Umbilical cord (tissue), 2 donors: ENCODE measurements around the gene ACER3. TPM values are rescaled to one million over a fixed set of nuclear protein-coding genes. Genes with fewer than 3 reads are reported as not detected.
"Not testable (repeated sequence)": the region's sequence is repeated elsewhere in the genome, so short reads cannot be mapped to it uniquely, and the experiment has no call there.

Source experiments
- DNase-seq: peaks from one replicate; pipeline ENCODE4 v3.0.0-alpha.2; 2015; ENCODE audit warnings: low spot score
- total RNA-seq: library from RNA; depleted of rRNA; stranded (reverse); fragments of >200 nt; gene quantifications from one replicate; pipeline ENCODE4 v1.2.3, GENCODE V29; 2014; ENCODE audit warnings: low replicate concordance; ENCODE audit not compliant: insufficient read depth

ACER3 gene
- total RNA-seq, 1 donor from 2014 or later, result 16.1 TPM

DNA sequence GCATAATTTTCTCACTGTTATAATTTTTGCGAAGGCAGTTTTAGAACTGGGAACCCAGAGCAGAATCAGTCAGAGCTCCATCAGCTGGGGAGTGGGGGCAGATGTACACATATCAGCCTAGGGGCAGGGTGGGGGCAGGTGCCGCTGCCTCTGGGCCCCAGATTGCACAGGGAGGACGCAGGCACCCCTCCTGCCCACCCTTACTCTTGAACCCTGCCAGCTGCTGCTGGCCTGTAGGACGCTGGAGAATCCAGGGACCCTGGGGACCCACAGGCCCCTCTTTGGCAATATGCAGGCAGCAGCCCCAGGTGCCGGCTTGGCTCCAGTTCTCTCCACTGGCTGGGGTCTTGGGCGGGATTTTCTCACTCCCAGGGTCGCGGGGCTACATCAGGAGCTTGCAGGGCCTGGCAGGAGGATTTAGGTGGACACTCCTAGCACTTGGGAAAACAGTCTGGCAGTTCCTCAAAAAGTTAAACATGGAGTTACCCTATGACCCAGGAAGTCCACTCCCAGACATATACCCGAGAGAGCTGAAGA lies 197.3 kb downstream of the ACER3 start:
- no peak for DNase-seq

DNA sequence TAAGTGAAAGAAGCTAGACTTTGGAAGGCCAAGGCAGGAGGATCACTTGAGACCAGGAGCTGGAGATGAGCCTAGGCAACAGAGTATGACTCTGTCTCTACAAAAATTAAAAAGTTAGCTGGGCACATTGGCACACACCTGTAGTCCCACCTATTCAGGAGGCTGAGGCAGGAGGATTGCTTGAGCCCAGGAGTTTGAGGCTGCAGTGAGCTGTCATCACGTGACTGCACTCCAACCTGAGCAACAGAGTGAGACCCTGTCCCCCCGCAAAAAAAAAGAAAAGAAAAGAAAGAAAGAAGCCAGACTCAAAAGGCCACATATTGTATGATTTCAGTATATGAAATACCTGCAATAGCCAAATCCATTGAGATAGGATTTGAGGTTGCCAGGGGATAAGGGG lies 198.2 kb downstream of the ACER3 start:
- no peak for DNase-seq

DNA sequence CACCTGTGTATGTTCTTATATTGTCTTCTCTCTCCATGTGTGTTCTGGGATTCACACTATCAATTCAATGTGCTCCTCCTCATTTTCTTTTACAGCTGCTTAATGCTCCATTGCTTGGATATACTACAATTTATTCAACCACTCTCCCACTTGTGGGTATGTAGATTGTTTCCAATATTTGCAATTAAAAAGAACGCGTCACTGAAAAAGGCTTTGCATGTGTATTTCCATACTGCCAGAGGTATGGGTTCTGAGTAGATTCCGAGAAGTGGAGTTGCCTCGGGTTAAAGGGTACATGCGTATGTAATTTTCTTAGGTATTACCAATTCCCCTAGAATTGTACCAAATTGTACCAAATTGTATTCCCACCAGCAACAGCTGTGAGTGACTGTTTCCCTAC lies 199.1 kb downstream of the ACER3 start:
- no peak for DNase-seq

DNA sequence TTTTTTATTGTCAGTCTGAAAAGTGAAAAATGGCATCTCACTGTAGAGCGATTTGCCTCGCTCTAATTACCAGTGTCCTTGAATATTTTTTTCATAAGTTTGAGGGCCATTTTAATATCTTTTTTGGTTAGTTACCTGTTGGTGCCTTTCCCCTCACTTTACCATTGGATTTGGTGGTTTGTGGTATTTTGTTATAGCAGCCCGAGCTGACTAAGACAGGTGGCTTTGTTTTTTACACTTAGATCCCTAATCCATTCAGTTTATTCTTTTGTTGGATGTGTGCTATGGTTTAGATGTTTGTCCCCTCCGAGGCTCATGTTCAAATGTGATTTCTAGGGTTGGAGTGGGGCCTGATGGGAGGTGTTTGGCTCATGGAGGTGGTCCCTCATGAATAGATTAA lies 199.5 kb downstream of the ACER3 start:
- no peak for DNase-seq

DNA sequence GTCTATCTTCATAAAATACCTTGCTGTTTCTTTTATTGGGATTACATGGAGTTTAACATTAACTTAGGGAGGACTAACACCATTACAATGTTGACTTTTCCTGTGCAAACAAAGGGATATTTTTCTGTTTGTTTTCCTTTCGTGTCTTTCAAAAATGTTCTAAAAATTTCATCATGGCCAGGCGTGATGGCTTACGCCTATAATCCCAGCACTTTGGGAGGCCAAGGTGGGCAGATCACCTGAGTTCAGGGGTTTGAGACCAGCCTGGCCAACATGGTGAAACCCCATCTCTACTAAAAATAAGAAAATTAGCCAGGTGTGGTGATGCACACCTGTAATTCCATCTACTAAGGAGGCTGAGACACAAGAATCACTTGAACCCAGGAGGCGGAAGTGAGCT lies 200.5 kb downstream of the ACER3 start:
- not testable (repeated sequence) for DNase-seq

DNA sequence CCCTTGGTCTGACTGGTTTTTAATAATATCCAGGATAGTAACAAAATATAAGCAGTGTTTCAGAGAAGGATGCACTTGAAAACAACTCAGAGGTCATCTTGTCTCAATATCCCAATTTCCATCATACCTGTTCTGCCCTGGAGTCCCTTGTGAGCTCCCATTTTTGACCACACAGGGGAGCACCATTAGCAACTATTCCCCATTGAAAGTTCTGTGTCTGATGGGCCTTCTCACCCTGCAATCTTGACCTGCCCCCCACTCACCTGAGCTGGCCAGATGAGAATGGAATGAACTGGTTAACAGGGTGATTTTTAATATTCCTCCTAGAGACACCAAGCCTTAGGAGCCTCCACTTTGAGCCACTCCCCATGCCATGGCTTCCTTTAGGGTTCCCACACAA lies 202.2 kb downstream of the ACER3 start:
- no peak for DNase-seq

DNA sequence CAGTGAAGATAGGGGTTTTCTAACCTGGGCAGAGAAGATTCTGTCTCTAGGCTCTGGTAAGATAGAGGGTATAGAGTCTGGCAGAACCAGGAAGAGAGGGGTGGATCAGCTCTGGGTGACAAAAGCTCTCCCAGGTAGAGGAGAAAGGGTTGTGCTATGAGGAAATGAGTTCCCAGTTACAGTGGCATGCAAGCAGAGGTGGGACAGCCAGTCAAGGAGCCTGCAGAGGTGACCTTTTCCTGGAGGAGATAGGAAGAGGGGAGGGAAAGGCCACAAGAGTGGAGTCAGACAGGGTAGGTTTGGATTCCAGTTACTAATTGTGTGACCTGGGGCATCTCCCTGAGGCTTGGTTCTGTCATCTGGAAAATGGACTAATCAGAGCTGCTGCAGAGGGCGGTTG lies 202.7 kb downstream of the ACER3 start:
- no peak for DNase-seq

DNA sequence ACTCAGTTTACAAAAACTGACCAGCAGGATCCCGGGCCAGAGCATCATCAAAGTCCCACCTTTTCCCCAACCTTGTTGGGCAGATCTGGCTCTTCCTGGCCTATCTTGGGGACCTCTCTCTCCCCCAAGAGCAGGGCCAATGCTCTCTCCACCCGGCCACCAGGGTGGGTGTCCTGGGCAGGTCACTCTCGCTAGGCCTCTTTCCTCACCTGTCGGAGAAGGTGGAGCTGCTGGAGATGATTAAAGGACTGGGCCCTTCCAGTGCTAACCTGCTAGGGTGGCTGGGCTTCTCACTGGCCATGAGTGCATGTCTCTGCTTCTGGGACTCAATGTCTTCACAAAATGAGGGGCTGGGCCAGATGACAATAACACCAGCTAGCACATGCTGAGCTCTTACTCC lies 203.1 kb downstream of the ACER3 start:
- no peak for DNase-seq

DNA sequence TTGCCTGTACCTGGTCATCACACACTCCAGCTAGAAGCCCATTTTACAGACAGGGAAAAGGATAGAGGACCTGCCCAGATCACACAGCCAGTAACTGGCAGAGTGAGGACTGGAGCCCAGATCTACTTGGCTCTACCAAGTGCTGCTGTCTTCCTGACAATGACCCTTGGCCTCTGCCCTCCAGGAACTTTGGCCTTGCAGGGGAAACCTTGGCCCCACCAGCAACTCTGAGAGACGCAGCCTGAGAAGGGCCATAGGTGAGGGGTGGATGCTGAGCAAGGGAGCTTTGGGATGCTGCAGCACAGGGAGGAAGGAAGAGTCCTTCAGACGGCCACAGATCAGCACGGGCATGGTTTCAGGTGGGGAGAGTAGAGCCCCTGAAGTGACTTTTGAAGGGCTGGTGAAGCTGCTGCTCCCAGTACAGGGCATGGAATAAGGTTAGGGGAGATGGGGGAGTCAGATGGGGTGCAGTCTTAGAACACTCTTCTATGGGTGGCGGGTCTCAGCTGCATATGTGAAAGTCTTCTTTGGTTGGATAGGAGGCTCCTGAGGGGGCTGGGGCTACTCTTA lies 204.0 kb downstream of the ACER3 start:
- DNase-seq, result no peak

DNA sequence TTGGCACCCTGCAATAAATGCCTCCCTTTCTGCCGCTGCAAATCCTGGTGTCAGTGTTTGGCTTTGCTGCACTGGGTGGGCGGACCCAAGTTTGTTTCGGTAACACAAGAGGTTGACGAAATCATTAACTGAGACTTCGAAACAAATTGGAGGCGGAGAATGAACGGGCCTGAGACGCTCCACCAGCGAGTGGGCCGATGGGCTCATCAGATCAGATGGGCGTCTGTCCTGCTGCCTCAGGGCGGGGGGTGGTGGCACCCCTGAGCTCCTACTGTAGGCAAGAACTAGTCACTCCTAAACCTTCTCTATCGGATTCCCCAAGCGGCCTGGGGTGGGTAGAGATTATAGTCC lies 205.1 kb downstream of the ACER3 start:
- peak; percentile 46 for DNase-seq

DNA sequence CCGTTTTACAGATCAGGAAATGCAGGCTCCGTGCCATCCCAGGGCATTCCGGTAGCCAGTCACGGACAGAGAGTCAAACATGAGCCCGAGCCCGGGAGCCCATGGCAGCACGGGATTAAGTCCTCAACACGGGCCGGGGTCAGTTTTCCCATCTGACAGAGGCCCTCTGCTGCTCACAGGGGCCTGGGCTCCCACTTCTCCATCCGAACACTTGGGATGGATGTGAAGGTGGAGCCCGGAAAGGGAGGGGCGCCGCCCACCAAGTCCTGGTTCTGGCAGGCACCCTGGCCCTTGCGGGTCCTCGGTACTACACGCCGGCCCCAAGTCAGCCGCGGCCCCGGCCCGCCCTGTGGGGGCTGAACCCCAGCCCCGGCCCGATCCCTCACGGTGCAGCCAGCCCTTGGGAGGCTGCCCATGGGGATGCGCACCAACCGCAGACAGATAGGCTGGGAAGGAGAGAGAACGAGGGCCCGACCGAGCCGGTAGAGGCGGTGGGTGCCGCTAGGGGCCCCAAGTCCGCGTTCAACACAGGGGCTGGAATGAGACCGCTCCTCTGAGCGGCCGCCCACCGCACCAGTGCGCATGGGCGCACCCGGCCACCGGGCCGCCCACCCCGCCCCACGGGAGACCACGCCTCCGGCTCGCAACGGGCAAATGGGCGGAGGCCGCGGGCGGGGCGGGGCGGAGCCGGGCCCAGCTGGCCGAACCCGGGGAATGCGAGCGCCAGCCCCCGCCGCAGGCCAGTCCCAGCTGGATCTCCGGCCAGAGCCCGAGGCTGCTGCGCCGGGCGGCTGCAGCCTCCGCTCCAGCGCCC lies 205.7 kb downstream of the ACER3 start, which contains the start of gene CAPN5:
Gene CAPN5, plus strand, starts transcription at position 743 of the 814 bp plus-strand sequence. CDS start 17,916 bp downstream, outside the sequence.
- DNase-seq, result peak; percentile 96

DNA sequence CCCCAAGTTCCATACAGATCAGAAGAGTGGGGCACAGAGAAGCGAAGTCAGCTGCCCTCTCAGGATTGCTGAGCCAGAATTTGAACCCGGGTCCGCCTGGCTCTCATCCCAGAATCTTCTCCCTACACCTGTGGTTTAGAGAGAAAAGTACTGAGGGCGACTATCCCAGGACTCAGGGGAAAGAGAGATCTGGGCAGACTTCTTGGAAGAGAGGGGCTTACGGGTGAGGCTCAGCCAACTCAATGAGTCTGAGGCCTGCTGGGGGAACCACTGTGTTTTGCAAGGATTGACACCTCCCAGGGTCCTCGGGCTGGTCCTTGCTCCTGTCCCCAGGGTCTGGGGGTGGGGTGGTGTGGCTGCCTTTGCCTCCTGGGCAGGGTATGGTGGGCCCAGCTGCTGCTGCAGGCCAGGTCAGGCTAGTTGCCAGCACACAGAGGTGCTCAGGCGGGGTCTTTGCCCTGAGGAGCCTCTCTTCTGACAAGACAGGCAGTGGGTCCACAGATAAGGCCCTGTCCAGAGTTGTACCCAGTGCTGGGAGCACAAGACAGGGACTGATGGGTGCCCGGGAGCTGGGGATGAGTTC lies 207.2 kb downstream of the ACER3 start:
- no peak for DNase-seq

DNA sequence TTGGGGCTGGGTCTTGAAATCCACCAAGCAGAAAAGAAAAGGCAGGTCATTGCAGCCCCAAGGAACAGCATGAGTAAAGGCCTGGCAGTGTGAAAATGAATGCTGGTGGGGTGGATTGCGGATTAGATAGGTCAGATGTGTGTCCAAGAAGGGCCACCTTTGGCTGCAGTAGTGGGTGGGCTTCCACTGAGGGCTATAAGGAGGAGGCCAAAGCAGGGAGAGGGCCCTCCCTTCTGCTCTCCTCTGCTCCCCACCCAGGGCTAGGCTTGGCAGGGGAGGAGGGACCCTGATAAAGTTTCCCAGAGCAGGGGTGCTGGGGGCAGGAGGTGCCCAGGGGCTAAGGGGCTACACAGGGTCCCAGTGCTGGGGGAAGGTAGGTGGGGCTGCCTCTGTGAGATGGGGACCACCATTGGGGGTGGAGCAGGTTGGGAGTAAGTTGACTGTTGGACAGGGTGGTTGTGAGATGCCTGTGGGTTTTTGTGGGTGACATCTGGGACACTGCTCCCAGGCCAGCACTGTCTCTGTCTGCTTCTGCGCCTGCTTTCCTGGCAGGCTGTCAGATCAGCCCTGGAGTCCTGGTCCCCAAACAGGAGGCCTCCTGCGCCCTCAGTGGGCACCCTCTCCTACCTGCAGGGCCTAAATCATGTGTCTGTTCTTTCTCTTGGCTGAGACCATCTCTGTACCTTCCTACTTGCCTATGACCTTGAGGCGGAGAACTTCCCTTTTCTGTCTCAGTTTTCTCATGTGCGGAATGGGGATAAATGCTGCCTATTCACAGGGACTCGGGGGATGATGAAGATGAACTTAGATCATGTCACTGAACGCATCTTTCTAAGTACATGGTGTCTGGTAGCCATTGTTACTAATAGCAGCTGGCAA lies 208.0 kb downstream of the ACER3 start:
- DNase-seq, result no peak

DNA sequence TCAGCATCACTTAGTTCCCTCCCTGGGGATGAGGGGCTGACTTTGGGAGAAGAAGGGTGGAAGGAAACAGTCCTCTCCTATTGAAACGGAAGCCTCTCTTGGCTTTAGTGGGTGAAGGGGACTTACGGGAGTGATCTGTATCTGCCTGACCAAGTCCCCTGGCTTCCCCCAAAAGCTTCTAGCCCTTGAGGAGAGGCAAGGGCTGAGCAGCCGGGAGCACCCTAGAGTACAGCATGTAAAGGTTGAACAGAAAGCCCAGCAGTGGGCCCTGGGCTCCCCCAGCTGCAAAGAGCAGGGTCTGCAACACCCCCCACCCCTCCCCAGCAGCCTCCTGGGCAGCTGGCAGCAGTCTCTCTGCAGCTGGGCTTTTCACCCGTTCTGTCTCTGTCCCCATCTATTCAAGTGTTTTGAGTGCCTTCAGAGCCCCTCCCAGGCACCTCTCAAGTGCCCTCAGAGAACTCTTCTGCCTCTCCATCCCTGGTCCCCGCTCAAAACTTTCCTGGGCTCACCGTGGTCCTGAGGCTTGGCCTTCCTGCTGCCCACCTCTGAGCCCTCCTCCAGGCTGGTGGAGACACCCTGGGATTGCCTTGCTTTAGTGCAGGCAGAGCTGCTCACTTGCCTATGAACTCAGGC lies 208.7 kb downstream of the ACER3 start:
- no peak for DNase-seq

DNA sequence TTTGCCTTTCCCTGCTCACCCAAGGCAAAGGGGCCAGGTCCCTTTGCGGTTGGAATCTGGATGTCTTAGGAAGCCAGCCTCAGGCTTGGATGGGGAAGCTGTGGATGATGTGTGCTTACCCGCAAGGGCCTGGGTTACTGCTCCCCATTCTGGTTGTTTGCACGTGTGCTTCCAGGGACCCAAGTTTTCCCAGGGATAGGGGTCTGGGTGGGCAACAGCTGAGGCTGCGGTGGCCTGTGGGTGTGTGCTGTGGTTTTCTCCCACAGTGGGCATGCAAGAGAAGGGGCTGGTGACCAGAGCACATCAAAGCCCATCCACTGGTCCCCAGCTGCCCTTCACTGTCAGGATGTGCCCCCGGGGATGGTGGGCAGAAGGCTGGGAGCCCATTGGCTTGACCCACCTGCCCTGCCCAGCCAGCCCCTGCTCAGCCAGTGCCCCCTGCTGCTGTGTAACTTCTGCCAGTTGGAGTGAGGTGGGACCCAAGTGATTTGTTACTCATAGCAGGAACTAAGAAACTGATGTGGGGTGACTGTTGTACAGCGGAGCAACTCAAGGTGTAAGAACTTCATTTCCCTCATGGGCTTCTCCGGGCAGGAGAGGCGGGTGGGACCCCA lies 209.4 kb downstream of the ACER3 start:
- no peak for DNase-seq

DNA sequence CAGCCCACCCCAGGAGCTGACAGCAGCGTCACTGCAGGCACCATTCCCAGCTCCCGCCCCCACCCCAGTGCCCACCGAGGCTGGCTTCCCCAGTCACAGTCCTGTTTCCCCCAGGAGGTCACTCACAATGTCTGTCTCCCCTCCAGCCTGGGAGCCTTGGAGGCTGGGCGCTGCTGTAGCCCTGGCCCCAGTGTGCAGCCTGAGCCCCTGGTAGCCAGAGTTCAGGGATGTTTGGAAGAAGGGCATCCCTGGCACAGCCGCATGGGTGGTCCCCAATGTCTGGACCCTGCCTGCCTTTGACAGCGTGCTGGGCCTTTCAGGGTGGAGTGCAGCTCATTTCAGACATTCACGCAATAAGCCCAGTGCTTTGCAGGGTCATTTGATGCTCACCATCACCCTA lies 210.4 kb downstream of the ACER3 start:
- no peak for DNase-seq

DNA sequence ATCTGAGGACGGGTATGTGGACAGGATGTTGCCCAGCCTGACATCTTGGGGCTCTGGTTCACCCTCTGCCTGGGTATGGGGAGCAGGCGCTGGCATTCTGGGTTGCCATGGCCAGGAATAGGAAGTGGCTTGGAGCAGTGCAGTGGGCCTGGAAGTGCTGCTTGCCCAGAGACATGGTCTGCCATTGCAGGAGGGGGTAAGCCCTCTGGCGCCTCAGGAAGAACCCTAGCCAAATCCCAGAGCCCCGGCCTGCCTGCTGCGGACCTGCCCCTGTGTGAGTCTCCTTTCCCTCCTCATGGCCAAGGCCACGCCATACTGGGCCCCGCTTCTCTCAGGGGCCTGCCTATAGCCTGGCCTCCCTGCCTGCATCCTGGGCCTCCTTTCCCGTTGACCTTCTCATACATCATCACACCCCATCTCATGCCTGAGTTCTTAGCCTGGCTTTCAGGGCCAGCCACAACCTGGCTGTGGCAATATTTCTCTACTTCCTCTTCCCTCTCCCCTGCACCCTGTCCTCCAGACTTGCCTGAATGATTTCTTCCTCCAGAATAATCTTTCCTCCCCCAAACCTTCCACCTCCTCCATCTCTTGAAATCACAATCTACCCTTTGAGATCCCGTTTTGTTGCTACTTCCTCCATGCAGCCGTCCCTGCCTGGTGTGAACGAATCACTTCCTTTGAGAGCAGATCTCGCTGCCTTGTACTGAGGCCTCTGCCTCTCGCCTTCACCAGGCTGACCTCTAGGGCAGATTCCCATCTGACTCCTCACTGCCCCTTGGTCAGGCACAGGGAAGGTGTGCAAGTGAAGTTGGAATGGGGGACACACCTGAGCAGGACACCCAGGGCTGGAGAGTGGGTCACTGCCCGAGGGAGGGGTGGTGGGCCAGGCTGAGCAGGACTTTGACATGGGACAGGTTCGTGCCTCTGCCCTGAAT lies 211.2 kb downstream of the ACER3 start:
- no peak for DNase-seq

DNA sequence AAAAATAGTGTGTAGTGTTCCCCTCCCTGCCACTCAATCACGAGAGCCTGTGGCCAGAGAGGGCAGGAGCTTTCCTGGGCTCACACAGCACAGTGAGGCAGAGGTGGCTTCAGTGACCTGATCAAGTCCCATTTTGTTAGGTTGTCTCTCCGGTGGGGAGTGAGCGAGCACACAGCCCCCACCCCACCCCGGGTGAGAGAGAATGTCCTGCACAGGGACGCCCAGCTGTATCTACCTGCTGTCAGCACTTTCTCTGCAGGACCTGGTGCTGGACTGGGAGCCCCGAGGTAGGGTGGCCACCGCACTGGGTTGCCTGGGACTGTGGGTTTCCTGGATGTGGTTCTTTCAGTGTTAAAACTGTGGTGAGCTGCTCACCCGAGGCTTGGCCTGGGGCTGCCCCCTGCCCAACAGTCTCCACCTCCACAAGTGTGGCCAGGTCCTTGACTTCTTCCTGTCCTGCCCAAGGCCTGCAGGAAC lies 212.2 kb downstream of the ACER3 start:
- no peak for DNase-seq

DNA sequence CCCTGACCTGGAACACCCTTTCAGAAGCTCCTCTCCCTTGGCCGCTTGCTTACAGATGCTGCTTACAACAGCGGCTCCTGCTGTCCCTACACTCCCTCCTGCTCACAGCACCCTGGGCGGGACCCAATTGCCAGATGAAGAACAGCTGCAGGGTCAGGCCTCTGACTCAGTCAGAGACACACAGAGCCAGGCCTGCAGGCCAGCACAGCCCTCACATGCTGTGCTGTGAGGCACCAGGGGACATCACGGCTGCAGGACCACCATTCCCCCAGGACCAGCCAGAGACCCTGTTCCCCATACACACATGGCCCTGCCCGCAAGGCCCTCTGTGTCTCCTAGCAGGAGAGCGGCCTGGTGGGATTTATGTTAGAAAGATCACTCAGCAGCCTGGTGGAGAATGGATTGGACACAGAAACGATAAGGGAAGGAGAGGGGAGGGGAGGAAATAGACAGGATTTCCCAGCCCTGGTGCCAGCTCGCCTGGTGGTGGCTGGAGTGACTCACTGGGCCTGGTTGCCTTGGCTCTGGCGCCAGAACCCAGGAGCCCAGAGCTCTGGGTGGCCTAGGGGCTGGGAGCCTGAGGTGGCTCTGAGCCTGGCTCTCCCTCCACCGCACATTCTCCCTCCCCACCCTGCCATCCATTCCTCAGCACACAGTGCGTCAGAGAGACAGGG lies 212.7 kb downstream of the ACER3 start:
- DNase-seq, result peak; percentile 98
